SU-DHL-6 (cell line): ENCODE results near the gene SPATA33.
"Not testable (repeated sequence)": the region's sequence is repeated elsewhere in the genome, so short reads cannot be mapped to it uniquely, and the experiment has no call there.

Experiments used
- H2AFZ ChIP-seq: fragments of 200-600 bp; sonication (generic); 2 replicates; pipeline ENCODE4 v1.6.1; 2014; ENCODE audit warnings: low read depth, mild to moderate bottlenecking, moderate library complexity, mixed read lengths, antibody characterized with exemption, low read length; ENCODE audit not compliant: severe bottlenecking
- H3F3A ChIP-seq: fragments of 200-600 bp; shearing (Covaris generic); 2 replicates; pipeline ENCODE4 v1.6.0; 2016; ENCODE audit warnings: antibody characterized with exemption, mild to moderate bottlenecking; ENCODE audit not compliant: insufficient read depth
- H3K27ac ChIP-seq: fragments of 200-600 bp; sonication (generic); 2 replicates; pipeline ENCODE4 v1.5.1; 2016; ENCODE audit warnings: low read depth, mild to moderate bottlenecking, low read length, moderate library complexity, mixed read lengths
- H3K27me3 ChIP-seq: fragments of 200-600 bp; sonication (generic), shearing (Covaris generic); 2 replicates; pipeline ENCODE4 v1.6.0; 2014; ENCODE audit warnings: mild to moderate bottlenecking, low read length
- H3K36me3 ChIP-seq: fragments of 200-600 bp; sonication (generic); 2 replicates; pipeline ENCODE4 v1.6.1; 2014; ENCODE audit warnings: mild to moderate bottlenecking, low read length, mixed read lengths
- H3K4me2 ChIP-seq: fragments of 300-600, 200-600 bp; shearing (Covaris generic), sonication (generic); 2 replicates; pipeline ENCODE4 v1.6.0; 2014; ENCODE audit warnings: low read length, low read depth, mild to moderate bottlenecking; ENCODE audit not compliant: poor library complexity, severe bottlenecking
- H3K4me3 ChIP-seq: fragments of 200-600 bp; sonication (generic); 2 replicates; pipeline ENCODE4 v1.5.1; 2014; ENCODE audit warnings: antibody characterized with exemption, low read length, mild to moderate bottlenecking, mixed read lengths; ENCODE audit not compliant: insufficient read depth, poor library complexity, severe bottlenecking
- H3K79me2 ChIP-seq: fragments of 200-600 bp; sonication (generic); 2 replicates; pipeline ENCODE4 v1.6.1; 2014; ENCODE audit warnings: mild to moderate bottlenecking, low read length, moderate library complexity; ENCODE audit not compliant: insufficient read depth
- H3K9ac ChIP-seq: fragments of 200-600 bp; sonication (generic); 2 replicates; pipeline ENCODE4 v1.7.0; 2014; ENCODE audit warnings: mild to moderate bottlenecking, low read length
- H3K9me2 ChIP-seq: fragments of 200-600 bp; sonication (generic); replicated peaks from 2 replicates; pipeline ENCODE4 v1.6.1; 2014; ENCODE audit warnings: low read length; ENCODE audit not compliant: insufficient read depth
- H3K9me3 ChIP-seq: fragments of 200-600 bp; sonication (generic); 2 replicates; pipeline ENCODE4 v1.6.1; 2014; ENCODE audit warnings: low read length, mixed read lengths; ENCODE audit not compliant: insufficient read depth
- H4K20me1 ChIP-seq: fragments of 200-600 bp; sonication (generic); 2 replicates; pipeline ENCODE4 v1.6.1; 2014; ENCODE audit warnings: low read depth, mild to moderate bottlenecking, antibody characterized with exemption, low read length, moderate library complexity, mixed read lengths
- CTCF ChIP-seq: fragments of 200-600 bp; sonication (generic); IDR thresholded peaks from one replicate; pipeline ENCODE4 v1.5.1; 2017; ENCODE audit warnings: antibody characterized with exemption, mild to moderate bottlenecking, low read length, moderate library complexity; ENCODE audit not compliant: insufficient read depth, poor library complexity, severe bottlenecking
- EZH2phosphoT487 ChIP-seq: fragments of 200-600 bp; sonication (generic), shearing (Covaris generic); conservative IDR thresholded peaks from 2 replicates; pipeline ENCODE4 v1.6.1; 2018; ENCODE audit warnings: mild to moderate bottlenecking, antibody characterized with exemption, low read length, moderate library complexity, mixed read lengths

Gene SPATA33

GRCh38 chr16:89697616-89698331, 40.1 kb downstream of the SPATA33 start:
- H4K20me1 ChIP-seq: no peaks in the 10 kb centered on the region; the same call in 1 of the 2 replicates
- no peaks in the 10 kb centered on the region for H3F3A ChIP-seq
- no peak for TF ChIP-seq EZH2phosphoT487
- no peak for TF ChIP-seq CTCF
- no peak overlapping the region for H3K27ac ChIP-seq
- H3K9ac ChIP-seq: no peak overlapping the region
- H3K36me3 ChIP-seq: no peaks in the 10 kb centered on the region
- H3K4me3 ChIP-seq: no peak overlapping the region
- H2AFZ ChIP-seq: no peak overlapping the region
- no peaks in the 10 kb centered on the region for H3K79me2 ChIP-seq
- H3K9me3 ChIP-seq: no peaks in the 10 kb centered on the region
- no peaks in the 10 kb centered on the region for H3K27me3 ChIP-seq
- H3K4me2 ChIP-seq: no peak overlapping the region
- H3K9me2 ChIP-seq: no peaks in the 10 kb centered on the region

DNA sequence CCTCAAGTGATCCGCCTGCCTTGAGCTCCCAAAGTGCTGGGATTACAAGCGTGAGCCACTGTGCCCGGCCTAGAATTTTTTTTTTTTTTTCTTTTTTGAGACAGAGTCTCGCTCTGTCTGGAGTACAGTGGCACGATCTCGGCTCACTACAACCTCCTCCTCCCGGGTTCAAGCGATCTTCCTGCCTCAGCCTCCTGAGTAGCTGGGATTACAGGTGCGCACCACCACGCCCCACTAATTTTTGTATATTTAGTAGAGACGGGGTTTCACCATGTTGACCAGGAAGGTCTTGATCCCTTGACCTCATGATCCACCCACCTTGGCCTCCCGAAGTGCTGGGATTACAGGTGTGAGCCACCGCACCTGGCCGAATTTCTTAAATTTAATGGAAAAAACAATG, 41.1 kb downstream of the SPATA33 start:
- H3F3A ChIP-seq, H3K27ac ChIP-seq, H3K4me2 ChIP-seq, H4K20me1 ChIP-seq, H3K9me3 ChIP-seq, H3K4me3 ChIP-seq, H3K36me3 ChIP-seq, H3K9ac ChIP-seq, H3K27me3 ChIP-seq, H3K9me2 ChIP-seq, H3K79me2 ChIP-seq, H2AFZ ChIP-seq: not testable (repeated sequence)

GRCh38 chr16:89699629-89700099, 42.0 kb downstream of the SPATA33 start:
- not testable (repeated sequence) for H3K9me3 ChIP-seq, H3K36me3 ChIP-seq, H3K9ac ChIP-seq, H3K79me2 ChIP-seq, H2AFZ ChIP-seq, H3K9me2 ChIP-seq, H3K27me3 ChIP-seq, H3K4me3 ChIP-seq, H3F3A ChIP-seq, H3K27ac ChIP-seq, H4K20me1 ChIP-seq
- H3K4me2 ChIP-seq: peak overlapping the region; percentile 52

- Histone ChIP-seq H3K79me2 (no peaks in the 10 kb centered on the region), H3K4me2 (peak overlapping the region; percentile 52), H3K9me2 (no peaks in the 10 kb centered on the region), H3K36me3 (no peaks in the 10 kb centered on the region), H4K20me1 (no peaks in the 10 kb centered on the region; the same call in 1 of the 2 replicates), H2AFZ (no peak overlapping the region), H3K27me3 (no peaks in the 10 kb centered on the region), H3F3A (no peaks in the 10 kb centered on the region), H3K4me3 (peak overlapping the region; percentile 57), H3K27ac (peak overlapping the region; percentile 57), H3K9ac (peak overlapping the region; percentile 65), H3K9me3 (no peaks in the 10 kb centered on the region)
- TF ChIP-seq EZH2phosphoT487 (no peak), CTCF (peak; percentile 53)
Measured at GRCh38 chr16:89700100-89700648, 42.5 kb downstream of the SPATA33 start.
